Activated naive CD8-positive, alpha-beta T cell treated with anti-CD3 and anti-CD28 coated beads, Interleukin-2, amount 50 U/mL, for 16 hours (primary cell): ENCODE measurements around the gene WAC.
"Not testable (repeated sequence)": the region's sequence is repeated elsewhere in the genome, so short reads cannot be mapped to it uniquely, and the experiment has no call there.

Experiments used
- DNase-seq: peaks from one replicate; pipeline ENCODE4 v3.0.0-alpha.2; 2020; ENCODE audit warnings: low read depth, low spot score

The WAC gene, protein sequence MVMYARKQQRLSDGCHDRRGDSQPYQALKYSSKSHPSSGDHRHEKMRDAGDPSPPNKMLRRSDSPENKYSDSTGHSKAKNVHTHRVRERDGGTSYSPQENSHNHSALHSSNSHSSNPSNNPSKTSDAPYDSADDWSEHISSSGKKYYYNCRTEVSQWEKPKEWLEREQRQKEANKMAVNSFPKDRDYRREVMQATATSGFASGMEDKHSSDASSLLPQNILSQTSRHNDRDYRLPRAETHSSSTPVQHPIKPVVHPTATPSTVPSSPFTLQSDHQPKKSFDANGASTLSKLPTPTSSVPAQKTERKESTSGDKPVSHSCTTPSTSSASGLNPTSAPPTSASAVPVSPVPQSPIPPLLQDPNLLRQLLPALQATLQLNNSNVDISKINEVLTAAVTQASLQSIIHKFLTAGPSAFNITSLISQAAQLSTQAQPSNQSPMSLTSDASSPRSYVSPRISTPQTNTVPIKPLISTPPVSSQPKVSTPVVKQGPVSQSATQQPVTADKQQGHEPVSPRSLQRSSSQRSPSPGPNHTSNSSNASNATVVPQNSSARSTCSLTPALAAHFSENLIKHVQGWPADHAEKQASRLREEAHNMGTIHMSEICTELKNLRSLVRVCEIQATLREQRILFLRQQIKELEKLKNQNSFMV

GRCh38 chr10:28532337-28533185, at the start of gene WAC:
TSS of gene WAC (plus strand) at chr10:28533118. CDS start at chr10:28533580, 462 bp downstream.
- DNase-seq: peak; percentile 92

DNA sequence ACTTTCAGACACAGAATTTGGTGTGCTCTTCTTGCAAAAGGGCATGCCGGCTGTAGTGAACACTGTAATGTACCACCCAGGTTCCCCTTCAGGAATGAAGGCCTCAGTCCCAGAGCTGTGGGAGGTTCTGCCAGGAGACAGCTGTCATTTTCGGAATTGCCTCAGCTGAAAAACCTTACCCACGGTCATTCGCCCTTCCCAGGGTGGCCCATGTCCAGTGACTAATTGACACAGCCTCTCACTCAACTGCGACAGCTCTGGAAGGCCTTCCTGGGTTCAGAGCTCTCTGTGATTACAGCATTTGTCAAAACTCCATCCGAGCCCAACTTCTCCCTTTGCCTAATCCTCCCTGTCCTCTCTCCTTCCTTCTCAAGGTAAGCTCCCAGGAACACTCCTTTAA, 43.7 kb upstream of the WAC start:
- DNase-seq: no peak

DNA sequence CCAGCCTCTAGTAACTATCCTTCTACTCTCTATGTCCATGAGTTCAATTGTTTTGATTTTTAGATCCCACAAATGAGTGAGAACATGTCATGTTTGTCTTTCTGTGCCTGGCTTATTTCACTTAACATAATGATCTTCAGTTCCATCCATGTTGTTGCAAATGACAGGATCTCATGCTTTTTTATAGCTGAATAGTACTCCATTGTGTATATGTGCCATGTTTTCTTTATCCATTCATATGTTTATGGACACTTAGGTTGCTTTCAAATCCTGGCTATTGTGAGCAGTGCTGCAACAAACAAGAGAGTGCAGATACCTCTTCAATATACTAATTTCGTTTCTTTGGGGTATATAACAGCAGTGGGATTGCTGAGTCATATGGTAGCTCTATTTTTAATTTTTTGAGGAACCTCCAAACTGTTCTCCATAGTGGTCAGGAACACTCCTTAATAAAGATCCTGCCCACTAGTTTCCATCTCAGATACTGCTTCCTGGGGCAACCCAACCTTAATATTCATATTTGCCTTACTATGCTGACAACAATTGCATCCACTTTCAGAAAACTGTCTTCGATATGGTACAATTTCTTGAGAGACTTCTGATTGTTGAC, 42.6 kb upstream of the WAC start:
- not testable (repeated sequence) for DNase-seq

DNA sequence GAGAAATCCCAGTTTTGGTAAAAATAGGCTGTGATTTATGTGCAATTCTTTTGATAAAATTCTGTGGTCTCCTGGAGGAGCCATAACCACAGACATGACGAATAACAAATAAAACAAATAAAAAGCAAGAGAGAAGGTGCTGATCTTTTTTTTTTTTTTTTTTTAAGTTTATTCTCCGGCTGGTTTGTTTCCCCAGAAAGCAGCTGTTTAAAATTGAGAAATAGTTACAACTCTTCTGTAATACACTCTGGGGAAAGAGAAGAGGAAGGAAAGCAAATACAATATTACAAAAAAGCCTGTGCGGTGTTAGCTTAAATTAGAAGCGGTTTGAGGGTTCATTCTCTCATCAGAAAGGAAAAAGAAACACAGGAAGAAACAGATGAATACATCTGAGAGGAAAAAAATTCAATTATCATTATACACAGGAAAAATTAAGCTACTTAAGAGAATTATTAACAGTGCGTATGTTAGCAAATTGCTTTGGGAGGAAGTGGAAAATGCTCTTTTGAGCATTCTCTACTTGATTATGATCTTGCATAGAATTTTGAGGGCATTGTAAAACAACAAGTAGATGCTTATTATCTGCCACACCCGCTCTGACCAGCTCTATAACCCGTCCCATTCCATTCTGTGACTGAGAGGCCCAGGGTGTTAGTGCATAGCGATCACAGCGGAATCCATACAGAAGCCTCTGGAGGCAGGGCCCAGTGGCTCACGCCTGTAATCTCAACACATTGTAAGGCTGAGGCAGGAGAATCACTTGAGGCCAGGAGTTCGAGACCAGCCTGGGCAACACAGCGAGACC, 40.6 kb upstream of the WAC start:
- DNase-seq: no peak

DNA sequence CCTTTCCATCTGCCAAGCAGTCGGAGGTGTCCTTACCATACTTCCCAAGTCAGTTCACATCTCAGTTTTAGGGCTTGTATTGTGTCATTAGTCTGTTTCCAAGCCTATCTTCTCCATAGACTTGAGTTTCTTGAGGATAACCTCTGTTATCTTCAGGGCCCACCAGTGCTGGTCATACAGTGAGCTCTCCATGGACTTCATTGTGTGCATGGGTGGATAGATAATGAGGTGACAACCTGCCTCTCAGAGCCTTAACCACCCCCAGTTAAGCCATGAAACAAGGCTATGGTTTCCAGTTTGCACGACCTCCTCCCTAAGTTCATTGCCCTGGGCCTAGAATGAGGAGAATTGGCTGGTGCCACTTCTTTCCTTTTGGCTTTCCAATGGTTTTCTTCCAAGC, 38.5 kb upstream of the WAC start:
- DNase-seq: no peak

GRCh38 chr10:28495084-28495483, 37.8 kb upstream of the WAC start:
- no peak for DNase-seq

DNA sequence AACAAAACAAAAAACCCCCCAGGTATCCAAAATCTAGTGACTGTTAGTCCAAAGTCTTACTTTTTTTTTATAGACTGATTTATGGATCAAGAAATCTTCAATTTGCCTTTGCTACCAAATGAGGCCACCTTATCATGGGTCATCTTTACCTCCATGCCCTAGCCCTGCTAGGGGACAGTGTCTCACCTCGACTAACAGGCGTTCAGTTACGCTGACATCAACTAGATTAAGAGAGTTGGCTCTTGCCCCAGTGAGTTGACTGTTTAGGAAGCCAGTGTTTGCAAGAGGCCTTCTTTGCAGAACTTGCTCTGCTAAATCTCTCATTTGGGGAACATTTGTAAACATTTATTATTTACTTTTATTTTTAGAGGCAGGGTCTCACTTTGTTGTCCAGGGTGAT, 36.9 kb upstream of the WAC start:
- DNase-seq: no peak

DNA sequence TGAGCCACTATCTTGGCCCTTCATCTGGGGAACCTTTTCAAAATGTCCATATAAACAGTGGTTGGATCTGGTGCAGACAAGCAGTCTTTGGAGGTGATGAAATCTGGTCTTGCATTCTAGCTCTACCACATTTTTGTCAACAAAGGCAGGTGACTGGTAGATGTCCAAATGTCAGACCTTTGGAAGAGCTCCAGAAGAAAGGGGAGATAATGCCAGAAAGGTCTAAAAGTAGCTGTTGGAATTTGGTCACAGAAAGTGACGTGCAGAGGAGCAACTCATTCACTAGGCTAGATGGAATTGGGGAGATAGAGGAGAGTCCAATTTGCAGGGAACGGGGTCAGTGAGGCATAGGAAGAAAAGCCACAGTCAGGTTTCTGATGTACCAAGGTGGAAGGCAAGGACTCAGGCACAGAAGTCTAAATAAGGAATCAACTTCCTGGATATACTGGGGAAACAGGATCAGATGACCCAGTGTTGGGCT, 36.4 kb upstream of the WAC start:
- no peak for DNase-seq

GRCh38 chr10:28497313-28498126, 35.4 kb upstream of the WAC start:
- no peak for DNase-seq

DNA sequence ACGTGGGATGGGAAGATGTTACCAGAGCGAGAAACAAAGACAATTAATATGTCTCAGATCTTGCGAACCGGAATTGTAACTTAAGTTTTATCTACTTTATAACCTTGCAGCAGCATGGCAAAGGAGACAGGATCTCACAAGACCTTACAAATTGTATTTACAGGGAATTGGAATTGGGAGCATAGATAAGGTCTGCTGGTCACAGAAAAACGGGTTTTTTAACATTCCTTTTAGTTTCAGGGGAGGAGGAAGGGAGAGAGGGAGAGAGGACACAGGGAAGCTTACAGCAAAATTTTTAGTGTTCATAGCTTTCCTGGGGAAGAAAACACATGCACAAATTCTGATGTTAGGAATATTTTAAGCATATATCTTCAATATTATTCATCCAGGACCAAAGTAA, 32.7 kb upstream of the WAC start:
- not testable (repeated sequence) for DNase-seq

DNA sequence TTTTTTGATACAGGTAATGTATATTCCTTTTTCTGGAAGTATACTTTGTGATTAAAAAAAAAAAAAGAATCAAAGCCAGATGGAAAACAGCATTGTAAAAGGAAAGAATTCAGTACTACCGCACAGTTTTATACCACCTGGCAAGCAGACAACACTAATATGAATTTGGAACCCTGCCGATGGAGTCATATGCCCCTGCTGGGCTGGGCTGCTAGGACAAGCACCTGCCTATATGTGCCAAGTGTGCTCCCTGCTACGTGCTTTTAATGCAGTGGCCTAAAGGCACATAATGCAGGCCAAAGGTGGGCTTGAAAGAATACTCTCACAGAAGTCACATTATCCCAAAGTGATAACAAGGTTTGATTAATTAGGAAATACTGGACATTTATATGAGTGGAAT, 29.8 kb upstream of the WAC start:
- DNase-seq: no peak

DNA sequence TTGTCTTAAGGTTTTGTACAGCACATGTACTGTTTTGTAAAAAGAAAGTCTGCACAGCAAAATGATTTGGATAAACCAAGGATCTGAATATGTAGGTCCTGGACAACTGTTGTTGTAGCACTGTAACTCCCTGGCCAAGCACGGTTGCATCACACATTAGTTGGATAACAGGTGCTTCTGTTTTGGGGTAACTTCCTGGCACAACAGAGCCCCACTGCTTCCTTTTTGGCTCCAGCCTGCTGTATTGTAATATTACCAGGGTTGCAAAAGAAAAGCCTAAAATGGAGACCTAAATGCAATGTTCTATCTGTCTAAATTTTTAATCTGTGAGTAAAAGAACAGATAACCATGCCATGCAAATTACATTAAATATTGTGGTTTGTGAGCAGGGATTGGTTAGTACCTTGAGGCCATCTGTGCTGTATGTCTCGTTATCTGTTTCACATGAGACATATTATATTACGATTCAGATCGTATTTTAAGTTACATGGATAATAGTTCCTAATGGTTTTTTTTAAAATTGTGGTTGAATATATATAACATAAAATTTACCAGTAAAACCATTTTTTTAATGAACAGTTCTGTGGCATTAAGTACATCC, 27.5 kb upstream of the WAC start:
- DNase-seq: no peak

- no peak for DNase-seq
Observed at GRCh38 chr10:28508304-28508925, 24.5 kb upstream of the WAC start.

DNA sequence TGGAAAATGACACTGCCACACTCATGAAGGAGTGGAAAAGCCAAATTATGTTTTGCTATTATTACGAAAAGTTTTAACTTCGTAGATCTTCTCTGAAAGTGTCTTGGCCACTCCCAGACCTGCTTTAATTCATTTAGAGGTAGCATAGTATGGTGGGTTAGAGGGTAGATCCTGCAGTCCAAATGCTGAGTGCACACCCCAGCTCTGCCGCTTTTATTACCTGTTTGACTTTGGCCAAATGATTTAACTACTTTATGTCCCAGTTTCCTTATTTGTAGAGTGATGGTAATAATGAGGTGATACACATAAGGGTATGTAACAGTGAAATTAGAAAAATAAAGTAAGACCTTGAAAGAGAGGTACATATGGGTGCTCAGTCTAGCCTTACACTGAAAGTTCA, 23.6 kb upstream of the WAC start:
- DNase-seq: no peak

GRCh38 chr10:28514648-28515047, 18.3 kb upstream of the WAC start:
- no peak for DNase-seq

GRCh38 chr10:28520346-28520745, 12.6 kb upstream of the WAC start:
- no peak for DNase-seq

DNA sequence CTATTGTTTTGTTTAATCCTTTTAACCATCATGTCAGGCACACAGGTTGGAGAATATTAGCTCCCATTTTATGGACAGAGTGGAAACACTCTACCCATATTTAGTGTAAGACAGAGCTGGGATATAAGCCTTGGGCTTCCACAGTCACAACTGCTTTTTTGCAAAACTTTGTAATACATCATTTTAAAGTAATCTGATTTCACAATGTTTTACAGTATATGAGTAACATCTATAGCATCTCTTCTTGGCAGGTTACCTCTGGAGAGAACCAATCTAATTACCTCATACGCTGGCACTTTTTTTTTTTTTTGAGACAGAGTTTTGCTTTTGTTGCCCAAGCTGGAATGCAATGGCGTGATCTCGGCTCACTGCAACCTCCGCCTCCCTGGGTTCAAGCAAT, 12.1 kb upstream of the WAC start:
- DNase-seq: not testable (repeated sequence)

DNA sequence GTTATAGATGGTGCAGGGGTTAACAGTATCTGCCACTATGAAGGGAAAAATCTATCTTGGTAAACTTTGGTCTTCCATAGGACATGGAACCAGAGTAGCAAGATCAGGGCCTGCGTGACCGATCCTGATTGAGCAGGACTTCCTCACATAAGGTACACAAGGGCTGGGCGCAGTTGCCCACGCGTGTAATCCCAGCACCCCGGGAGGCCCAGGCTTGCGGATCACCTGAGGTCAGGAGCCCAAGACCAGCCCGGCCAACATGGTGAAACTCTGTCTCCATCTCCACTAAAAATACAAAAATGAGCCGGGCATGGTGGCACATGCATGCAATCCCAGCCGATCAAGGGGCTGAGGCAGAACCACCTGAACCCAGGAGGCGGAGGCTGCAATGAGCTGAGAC, 11.0 kb upstream of the WAC start:
- DNase-seq: not testable (repeated sequence)

DNA sequence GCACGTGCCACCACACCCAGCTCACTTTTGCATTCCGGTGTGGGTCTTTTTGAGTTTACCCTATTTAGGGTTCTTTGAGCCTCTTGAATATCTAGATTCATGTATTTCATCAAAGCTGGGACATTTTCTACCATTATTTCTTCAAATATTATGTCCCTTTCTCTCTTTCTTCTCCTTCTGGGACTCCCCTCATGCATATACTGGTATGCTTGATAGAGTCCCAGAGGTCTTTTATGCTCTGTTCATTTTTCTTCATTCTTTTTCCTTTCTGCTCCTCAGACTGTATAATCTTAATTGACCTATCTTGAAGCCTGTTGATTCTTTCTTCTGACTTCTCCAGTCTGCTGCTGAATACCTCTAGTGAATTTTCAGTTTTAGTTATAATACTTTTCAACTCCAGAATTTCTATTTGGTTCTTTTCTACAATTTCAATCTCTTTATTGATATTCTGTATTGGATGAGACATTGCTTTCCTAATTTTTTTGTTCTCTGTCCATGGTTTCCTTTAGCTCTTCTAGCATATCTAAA, 9.1 kb upstream of the WAC start:
- no peak for DNase-seq
